Sciatic nerve (tissue), 2 donors: ENCODE results near the gene BCR. TPM values are rescaled to one million over a fixed set of nuclear protein-coding genes. Genes with fewer than 3 reads are reported as not detected.

Source experiments
- ATAC-seq: fragments of 200-7000 bp; cut with Tn5 transposase; one replicate; pipeline ENCODE4 v1.9.1; 2020; ENCODE audit warnings: mild to moderate bottlenecking, moderate library complexity
- DNase-seq: peaks from one replicate; pipeline ENCODE4 v3.0.0-alpha.2; 2020; ENCODE audit warnings: low spot score
- intact Hi-C: fragments of 100-400 bp; cut with DNase I; formaldehyde crosslinking; loops from one replicate; pipeline ENCODE4 v1.14.2; 2022
- total RNA-seq: library from RNA; stranded (reverse); fragmentation: NEBNext Ultra II Directional; extraction: Animal tissue kit (Norgen Biotek cat#: 25700); gene quantifications from one replicate; pipeline ENCODE4 v1.2.1, GENCODE V29; 2021
- donor health status: DM: no; HTN: no; CAD: no.
- donor health status: DM: no; HTN: no; CAD: no.

Gene BCR
- total RNA-seq, 1 donor from 2014 or later: 101 TPM

DNA sequence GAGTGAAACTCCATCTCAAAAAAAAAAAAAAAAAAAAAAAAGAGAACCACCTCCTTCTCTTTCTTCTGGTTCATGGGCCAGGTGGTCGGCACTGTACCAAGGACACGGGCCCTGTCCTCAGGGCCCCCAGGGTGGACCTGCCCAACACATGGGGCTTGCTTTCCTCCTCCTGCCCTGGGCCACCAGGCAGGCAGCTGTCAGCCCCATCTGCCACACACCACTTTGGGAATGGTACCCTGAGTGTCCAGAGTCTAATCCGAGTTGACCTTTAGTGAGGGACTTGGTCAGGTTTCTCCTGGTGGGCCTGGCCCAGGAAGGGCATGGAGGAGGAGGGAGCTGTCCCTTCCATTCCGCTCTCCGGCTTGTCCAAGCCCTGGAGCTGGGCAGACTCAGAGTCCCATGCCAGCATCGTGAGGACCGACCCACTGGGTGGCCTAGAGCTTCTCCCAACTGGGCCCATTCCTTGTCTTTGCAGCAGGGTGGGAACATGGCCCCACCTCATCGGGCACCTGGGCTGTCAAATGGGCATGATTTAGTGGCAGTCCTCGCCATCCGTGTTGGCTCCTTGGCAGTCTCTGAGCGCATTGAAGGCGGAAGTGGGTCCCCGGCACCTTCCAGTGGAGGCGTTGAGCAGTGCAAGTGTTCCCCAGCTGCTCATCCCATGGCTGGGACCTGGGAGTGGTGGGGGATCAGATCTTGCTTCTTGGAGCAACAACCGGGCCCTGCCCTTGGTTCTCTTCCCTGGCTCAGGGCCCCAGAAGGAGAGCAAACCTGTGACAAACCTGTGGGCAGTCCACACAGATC lies 94.8 kb downstream of the BCR start:
- intact Hi-C loops: loop anchor here (5.0 kb wide), 1 partner anchor 93 kb away; the partner anchor contains the start of gene BCR
- DNase-seq (no peak), ATAC-seq (no peak)

DNA sequence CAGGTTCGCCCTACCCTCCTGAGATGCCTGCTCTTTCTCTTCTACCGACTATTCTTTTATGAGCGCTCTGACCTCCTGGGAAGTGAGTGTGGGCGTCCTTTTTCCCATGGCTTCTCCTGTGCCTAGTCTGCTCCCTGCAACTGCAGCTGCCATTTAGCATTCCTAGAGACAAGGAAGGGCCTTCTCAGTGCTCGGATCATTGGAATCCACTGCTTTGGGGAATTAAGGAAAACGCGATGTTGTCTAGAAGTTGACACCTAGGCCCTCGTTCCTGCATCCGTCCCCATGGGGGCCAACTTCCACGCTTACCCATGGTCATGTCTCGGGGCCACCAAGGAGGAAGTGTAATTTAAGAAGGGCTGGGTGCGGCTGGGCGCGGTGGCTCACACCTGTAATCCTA lies 95.4 kb downstream of the BCR start:
- intact Hi-C loops: no loop called here
- ATAC-seq (no peak), DNase-seq (no peak)

DNA sequence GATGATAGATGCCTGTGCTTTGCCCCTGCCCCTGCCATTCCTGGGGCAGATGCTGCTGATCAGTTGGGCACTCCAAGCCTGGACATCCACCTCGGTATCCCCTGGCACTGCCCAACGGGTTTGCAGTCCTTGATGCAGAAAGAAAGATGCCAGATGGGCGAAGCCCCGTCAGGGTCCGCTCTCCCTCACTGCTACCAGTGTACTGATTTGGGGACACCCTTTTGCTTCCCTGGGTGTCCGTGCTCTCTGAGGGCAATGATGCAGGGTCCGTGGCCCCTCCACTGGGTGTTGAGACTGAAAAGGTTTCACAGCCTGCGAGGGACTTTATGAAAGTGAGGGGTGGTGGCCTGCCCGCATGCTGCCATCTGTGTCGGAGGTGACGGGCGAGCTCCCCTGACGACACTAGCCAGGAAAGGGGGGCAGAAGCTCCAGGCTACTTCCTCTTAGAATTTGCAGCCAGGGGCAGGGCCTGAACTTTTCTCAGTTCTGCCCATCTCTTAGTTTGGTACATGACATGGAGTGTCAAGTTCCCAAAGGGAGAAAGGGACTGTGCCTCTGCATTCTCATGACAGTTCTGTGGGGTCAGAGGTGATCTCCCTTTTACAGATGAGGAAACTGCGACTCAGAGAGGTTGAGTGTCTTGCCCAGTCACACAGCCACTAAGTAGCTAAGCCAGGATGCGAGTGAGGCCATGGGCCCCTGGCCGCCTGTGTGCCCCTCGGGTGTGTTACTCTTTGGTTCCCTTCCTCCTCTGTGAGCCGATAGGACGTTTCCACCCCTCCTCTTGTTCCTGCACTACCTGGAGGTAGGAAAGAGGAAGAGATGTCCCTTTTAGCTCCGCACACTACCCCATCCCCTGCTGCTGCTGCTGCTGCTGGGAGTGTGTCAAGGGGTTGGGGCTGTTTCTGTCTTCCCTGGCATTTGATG lies 96.6 kb downstream of the BCR start:
- intact Hi-C loops: no loop called here
- DNase-seq (no peak), ATAC-seq (no peak)

DNA sequence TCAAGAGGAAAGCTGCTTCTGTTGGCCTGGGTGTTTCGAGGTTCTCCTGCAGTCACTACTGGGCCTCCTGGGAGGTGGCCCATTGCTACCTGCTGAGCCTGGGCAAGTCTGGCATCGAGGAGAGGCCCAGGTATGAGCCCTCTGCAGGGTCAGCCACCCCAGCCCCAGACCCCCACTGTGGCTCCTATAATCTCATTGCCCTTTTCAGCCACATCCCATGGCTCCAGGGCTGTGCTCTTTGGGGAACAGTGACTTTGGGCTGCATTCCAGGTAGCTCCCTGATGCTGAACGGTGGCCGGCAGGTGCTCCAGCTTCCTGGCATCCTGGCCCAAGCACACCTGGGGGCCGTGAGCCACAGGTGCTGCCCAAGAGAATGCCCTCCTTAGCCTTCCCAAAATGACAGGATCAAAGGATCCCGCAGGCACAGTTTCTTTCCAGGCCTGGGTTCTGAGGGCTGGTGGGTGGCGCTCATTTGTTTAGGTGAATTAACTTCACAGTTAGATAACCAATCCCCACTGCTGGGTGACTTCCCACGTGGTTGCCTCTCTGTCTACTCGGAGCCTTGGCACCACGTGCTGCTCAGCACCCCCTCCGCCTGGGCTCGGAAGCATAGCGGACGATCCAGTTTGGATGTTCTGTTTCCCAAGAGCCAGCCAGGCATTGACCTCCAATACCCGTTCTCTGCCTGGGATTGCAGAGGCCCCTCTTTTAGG lies 97.4 kb downstream of the BCR start:
- ATAC-seq: no peak
- intact Hi-C loops: loop anchor here (2.0 kb wide), 1 partner anchor 109 kb away; no protein-coding TSS in a partner anchor
- no peak for DNase-seq

DNA sequence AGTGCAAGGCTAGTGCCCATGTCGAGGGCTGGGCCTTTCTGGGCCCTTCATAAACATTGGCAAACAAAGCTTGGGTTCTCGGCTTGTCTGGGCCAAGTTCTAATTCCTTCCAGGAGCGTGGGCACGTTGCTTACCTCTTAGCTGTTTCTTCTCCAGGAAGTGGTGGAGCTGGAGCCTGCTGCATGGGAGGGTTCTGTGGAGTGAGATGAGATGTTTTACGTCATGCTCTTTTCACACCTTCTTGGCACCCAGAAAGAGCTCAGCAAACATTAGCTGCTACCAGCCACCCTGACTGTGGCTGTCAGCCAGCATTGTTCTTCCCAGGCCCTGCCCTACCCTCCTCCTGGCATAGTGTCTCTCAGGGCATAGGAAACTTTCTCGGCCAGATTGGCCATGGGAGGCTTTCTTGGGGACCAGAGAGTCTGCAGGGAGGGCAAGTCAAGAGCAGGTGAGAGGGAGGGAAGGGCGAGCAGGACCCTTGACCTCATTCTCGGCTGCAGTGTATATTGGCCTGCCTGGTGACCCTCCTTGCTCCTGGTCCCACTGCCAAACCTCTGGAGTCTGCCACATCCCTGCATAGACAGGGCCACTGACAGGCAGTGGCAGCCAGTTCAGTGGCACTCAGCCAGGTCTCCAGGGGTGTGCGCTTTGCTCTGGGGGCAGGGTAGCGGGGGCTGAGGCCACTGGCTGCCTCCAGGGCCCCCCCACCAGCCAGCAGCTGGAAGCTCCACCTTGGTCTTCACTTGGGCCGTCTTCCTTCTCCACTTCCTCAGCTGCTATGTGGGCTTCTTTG lies 98.8 kb downstream of the BCR start:
- DNase-seq (no peak), ATAC-seq (no peak)
- intact Hi-C loops: loop anchor here (2.0 kb wide), 1 partner anchor 110 kb away; no protein-coding TSS in a partner anchor

DNA sequence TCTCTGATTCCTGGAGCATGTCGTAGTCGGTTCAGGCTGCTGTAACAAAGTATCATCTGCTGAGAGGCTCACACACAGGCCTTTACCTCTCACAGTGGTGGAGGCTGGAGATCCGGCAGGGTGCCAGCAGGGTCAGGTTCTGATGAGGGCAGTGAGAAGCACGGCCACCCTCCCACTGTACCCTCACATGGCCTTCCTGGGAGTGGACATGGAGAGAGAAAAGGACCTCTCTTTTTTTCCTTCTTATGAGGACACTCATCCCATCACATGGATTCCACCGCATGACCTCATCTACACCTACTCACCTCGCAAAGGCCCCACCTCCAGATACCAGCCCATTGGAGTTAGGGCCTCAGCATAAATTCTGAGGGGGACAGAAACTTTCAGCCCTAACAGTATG lies 99.5 kb downstream of the BCR start:
- intact Hi-C loops: loop anchor here (2.0 kb wide), 1 partner anchor 111 kb away; no protein-coding TSS in a partner anchor
- DNase-seq (no peak), ATAC-seq (no peak)

DNA sequence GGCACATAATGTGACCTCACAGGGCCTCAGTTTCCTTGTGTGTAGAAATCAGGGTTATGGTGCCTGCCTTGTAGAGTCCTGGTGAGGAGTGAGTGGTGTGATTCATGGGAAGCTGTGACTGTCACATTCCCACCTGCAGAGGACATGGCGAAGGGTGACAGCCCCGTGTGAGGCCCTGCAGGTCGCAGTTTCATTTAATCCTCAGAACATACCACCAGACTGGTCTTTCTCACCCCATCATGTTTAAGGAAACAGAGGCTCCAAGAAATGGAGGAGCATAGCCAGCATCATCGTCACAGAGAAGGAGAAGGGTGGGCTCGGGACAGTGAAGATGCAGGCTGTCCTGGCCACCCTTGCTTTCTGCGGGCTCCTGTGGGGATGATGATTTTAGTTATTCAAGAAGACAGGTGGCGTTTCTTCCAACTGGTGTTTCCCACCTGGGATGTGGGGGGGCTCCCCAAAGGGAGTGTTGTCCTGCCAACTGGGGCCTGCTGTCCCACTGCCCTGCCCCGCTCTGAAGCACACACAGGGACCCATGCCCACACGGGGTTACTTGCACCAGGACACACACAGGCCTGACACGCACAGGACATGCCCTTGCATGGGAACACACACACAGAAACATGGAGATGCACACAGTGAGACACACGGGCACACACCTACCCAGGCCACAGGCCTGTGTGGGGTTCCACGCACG lies 100.2 kb downstream of the BCR start:
- intact Hi-C loops: loop anchor here (1.0 kb wide), 1 partner anchor 102 kb away; no protein-coding TSS in a partner anchor
- DNase-seq (no peak), ATAC-seq (no peak)

DNA sequence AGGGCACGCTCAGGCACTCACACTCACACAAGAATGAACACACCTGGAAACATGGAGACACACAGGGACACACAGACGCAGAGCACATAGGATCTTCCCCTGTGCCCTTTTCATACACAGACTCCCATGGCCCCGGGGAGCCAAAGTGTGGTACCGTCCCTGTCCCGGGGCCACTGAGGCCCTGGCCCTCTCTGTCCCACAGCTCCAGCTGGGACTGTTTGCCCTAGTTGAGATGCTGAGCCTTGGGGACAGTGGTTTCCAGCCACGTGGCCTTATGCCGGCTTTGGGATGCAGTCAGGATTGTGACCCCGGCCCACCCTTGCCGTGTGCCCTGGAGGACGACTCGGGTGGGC lies 100.7 kb downstream of the BCR start:
- ATAC-seq (no peak), DNase-seq (no peak)
- intact Hi-C loops: loop anchor here (1.0 kb wide), 1 partner anchor 103 kb away; no protein-coding TSS in a partner anchor

DNA sequence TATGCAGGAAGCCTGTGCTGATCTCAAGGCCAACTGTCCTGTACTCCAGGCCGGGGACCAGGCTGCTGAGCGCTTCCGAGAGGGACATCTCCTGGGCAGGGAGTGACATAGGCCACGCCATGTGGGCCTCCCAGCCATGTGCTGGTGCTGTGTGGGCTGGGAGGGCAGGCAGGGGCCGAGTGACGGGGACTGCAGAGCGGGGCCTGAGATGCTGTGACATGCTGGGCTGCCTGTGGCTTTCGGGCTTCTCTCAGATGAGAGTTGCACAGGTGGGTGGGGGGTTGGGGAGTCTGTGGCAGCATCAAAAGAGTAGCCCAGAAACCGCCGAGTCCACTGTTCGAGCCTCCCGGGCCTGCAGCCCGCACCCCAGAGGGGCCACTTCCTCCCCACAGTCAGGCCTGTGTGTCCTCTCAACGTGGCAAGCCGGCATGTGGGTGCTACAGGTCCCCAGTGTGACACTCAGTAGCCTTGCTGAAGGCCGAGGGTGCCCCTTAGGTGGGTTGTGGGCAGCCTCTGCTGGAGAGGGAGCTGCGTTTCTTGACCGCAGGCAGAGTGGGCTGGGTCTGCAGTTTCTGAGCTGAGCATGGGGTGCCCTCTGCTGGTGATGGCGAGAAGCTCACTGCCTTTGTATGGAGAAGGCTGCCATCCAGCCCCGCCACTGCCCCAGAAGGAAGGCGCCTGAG lies 101.2 kb downstream of the BCR start:
- peak; percentile 95 for DNase-seq

DNA sequence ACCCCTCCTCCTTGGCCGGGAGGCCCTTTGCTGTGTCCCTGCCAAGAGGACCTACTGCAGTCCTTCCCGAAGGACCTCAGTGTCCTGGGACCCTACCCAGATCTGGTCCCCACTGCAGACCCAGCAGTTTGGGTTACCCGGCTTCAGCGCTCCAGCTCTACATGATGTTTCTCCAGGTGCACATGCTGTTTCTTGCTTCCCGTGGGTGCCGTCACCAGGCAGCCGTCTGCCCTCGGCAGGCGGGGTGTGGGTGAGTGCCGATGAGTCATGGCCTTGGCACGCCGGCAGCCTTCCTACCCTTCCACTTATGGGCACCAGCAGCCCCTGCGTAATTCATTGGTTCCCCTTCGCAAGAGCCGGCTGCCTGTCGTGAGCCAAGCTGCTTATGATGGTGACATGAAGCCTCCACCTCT lies 101.8 kb downstream of the BCR start:
- DNase-seq (peak; percentile 76), ATAC-seq (peak; percentile 50)
- intact Hi-C loops: no loop called here

More for the DNA sequence above, 101.2 kb downstream of the BCR start:
- intact Hi-C loops: loop anchor here (1.0 kb wide), 1 partner anchor 103 kb away; no protein-coding TSS in a partner anchor
- peak; percentile 78 for ATAC-seq

DNA sequence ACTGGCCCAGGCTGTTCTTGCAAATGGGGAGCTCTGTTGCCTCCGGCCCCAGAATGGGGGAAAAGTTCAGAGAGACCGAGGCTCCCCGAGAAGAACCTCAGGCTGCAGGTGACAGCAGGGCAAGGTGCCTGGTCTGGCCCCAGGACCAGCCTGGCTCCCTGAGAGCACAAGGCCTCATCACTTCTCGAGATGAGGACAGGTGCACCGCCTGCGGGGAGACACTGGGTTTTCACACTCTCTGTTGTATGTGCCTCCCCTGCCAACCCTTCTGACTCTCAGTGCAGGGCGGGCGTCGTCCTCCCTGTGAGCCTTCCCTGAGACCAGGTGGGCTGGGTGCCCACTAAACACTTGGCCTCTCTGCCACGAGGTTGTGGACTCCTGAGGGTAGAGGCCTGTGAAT lies 102.2 kb downstream of the BCR start:
- ATAC-seq: no peak
- intact Hi-C loops: no loop called here
- no peak for DNase-seq

DNA sequence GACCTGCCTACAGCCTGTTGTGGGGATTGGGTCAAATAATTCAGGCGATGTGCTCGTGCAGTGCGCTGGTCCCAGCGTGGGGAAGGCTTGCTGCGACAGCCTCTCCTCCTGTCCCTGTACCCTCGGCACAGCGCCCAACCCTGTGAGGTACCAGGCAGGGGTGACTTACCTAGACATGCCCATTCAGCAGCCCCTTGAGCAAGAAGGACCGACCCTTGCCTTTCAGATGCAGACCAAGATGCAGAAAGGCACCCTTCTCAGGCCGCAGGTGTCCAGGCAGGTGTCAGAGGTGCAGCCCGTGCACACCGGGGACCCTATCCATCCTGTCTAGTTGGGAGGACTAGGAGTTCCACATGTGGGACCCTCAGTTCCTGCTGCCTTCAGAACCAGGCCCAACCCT lies 102.7 kb downstream of the BCR start:
- ATAC-seq (no peak), DNase-seq (no peak)
- intact Hi-C loops: no loop called here

DNA sequence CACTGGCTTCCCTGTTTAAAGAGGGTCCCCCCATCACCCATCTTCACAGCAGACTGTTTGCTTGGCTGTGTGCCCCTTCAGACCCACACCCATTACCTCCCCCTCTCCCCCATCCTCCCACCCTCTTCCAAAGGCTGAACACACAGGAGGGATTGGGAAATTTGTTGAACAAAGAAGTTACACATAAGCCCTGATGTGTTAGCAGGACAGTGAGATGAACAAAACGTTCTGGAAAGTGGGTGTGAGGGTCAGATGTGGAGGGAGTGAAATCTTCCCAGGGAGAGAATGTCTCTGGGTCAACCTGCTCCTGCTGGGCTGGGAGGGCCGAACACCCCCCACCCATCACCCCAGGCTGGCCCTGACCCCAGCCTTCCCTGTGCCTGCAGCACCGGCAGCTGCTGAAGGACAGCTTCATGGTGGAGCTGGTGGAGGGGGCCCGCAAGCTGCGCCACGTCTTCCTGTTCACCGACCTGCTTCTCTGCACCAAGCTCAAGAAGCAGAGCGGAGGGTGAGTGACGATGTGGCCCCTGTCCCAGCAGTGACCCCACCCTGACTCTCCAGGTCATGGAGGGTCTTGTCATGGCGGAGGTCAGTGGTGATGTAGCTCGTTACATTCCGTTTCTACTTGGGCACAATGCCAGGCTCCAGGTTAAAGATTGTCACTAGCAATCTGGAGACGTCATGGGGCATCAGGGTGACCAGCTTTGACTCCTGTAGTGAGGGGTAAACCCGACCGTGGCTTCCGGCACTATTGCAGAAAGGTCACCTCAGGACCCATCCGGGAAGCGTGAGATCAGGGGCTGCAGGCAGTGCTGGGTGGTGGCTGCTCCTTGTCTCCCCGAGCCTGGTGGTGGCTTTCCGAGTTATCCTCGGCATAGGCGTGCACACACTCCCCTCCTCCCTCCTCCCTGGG lies 103.5 kb downstream of the BCR start:
- ATAC-seq: peak; percentile 74
- intact Hi-C loops: no loop called here
- no peak for DNase-seq

DNA sequence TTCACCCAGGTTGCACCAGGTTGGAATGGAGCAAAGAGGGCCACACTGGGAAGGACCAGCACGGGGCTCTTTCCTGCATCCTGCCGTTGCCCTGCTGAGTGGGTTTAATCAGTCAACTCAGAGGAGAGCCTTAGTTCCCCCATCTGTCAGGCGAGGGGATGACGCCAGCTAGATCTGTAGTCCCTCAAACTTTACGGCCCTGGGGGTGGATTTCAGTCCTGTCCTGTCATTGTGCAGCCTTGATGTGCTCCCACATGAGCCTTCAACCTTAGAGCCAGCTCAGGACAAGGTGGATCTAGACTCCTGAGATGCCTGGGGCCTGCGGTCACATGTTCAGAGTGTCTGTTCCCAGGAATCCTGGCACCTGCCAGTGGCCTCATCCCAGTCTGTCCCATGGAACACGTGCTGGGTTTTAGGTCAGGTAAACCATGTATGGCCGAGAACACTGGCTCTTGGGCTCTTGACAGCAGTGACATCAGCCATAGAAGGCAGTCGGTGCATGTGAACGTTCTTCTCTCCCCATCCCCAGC lies 104.3 kb downstream of the BCR start:
- ATAC-seq (no peak), DNase-seq (no peak)
- intact Hi-C loops: no loop called here

DNA sequence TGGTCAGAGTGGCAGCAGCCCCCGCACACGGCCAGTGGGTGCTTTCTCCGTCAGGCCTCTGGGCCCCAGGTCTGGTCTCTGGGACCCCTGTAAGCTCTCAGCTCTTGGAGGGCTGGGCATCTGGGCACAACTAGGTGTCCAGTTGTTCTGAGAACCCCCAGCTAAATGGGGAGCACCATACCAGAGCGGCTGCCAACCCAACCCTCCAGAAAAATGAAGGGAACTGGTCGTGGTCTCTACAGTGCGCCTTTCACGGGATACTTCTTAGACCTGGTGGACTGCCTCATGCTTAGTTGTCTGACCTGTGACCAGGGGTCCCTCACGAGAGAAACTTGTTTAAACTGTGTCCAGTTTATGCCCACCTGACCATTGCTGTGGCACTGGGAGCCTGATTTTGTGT lies 104.9 kb downstream of the BCR start:
- DNase-seq (no peak), ATAC-seq (no peak)
- intact Hi-C loops: no loop called here

DNA sequence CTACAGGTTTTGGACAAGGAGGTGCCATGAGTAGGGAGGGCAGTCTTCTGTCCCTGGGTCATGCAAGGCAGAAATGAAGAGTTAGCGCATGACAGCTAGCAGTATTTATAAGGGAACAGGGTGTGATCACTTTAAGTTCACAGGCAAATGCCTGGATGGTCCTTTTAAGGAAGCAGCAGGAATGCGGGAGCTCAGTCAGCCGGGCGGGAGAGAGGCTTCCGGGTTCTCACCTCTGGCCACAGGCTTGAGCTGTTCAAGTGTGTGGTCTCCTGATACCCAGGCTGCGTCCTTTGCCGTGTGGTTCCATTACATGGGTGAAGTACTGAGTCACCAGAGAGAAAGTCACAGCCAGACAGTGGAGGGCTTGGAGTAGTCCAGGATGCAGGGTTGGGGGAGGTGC lies 105.4 kb downstream of the BCR start:
- no peak for DNase-seq
- ATAC-seq: no peak
- intact Hi-C loops: no loop called here
